Mucosa of stomach (tissue), 1 donor: ENCODE results near the gene AAGAB.
"Not testable (repeated sequence)": the region's sequence is repeated elsewhere in the genome, so short reads cannot be mapped to it uniquely, and the experiment has no call there.

Source experiments
- H3K27me3 ChIP-seq: one replicate; pipeline ENCODE4 v1.7.0; 2013; ENCODE audit warnings: mild to moderate bottlenecking, low read length; ENCODE audit not compliant: control insufficient read depth, insufficient read depth
- H3K36me3 ChIP-seq: one replicate; pipeline ENCODE4 v1.7.0; 2013; ENCODE audit warnings: low read length; ENCODE audit not compliant: control insufficient read depth, insufficient read depth
- H3K4me1 ChIP-seq: one replicate; pipeline ENCODE4 v1.7.0; 2013; ENCODE audit warnings: mild to moderate bottlenecking, low read length; ENCODE audit not compliant: control insufficient read depth, insufficient read depth
- H3K4me3 ChIP-seq: one replicate; pipeline ENCODE4 v1.7.0; 2013; ENCODE audit warnings: low read length
- H3K9ac ChIP-seq: one replicate; pipeline ENCODE4 v1.7.0; 2013; ENCODE audit warnings: mild to moderate bottlenecking, low read length, moderate library complexity
- H3K9me3 ChIP-seq: one replicate; pipeline ENCODE4 v1.7.0; 2013; ENCODE audit warnings: mild to moderate bottlenecking, low read length, moderate library complexity; ENCODE audit not compliant: control insufficient read depth
- donor health status: Pancreatic carcinoma.

AAGAB gene

DNA sequence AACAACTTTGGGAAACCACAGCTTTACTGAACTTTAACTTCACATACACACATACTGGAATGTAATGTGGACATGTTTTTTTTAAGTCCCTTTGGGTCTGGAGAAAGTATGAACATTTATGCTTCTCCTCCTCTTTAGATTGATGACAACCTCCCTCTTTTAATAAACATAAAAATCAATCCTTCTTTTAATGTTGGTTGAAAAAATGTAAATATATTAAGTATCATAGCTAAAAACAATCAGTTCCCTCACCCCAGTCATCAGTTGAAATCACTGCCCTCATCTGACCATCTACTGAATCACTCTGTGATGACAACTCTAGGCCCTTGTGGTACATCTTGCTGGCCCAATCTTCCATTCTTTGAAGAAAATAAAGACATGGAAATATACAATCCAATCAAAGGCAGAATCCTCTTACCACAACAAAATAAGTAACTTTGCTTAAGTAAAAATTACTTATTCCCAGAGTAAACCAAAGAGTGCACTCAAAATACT lies 6.4 kb downstream of the AAGAB start:
- Histone ChIP-seq H3K4me3 (no peak overlapping the region), H3K4me1 (no peaks in the 10 kb centered on the region), H3K9ac (no peak overlapping the region), H3K9me3 (no peaks in the 10 kb centered on the region), H3K36me3 (peaks cover 4% of the 10 kb centered on the region), H3K27me3 (no peaks in the 10 kb centered on the region)

DNA sequence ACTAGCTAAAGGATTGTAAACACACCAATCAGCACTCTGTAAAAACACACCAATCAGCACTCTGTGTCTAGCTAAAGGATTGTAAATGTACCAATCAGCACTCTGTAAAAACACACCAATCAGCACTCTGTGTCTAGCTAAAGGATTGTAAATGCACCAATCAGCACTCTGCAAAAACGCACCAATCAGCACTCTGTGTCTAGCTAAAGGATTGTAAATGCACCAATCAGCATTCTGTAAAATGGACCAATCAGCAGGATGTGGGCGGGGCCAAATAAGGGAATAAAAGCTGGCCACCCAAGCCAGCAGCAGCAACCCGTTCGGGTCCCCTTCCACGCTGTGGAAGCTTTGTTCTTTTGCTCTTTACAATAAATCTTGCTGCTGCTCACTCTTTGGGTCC lies 7.9 kb downstream of the AAGAB start:
- H3K4me1 ChIP-seq, H3K9ac ChIP-seq, H3K36me3 ChIP-seq, H3K9me3 ChIP-seq, H3K4me3 ChIP-seq, H3K27me3 ChIP-seq: not testable (repeated sequence)

DNA sequence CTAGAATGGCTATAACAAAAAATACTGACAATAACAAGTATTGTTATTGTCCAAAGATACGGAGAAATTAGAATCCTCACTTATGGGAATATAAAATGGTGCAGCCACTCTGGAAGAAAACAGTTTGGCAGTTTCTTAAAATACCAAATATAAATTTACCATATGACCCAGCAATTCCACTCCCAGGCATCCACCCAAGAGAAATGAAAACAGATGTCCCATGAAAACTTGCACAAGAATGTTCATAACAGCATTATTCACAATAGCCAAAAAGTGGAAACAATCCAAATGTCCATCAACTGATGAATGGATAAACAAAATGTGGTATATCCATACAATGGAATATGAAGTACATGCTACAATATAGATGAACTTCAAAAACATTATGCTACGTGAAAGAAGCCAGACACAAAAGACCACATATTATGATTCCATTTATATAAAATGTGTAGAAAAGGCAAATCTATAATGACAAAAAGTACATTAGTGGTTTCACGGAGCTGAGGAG lies 9.4 kb downstream of the AAGAB start:
- Histone ChIP-seq H3K36me3 (no peaks in the 10 kb centered on the region), H3K27me3 (no peaks in the 10 kb centered on the region), H3K9ac (no peak overlapping the region), H3K9me3 (no peaks in the 10 kb centered on the region), H3K4me1 (peaks cover 6% of the 10 kb centered on the region), H3K4me3 (no peak overlapping the region)

DNA sequence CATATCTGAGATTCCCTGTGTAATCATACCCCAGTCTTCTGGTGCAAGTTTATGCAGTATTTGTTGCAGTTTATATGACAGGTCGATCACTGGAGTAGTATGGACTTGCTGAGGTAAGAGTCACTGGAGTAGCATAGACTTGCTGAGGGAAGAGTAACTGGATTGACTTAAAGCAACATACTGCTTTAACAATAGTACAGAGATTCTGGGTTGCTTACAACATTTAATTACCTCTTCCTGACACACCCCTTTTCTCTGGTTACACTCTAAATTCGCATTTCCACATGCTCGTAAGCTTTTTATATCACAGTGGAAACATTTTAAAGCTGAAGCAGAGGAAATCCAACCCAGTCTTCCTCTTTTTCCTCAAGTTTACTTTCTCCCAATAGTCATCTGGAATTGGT lies 11.8 kb downstream of the AAGAB start:
- Histone ChIP-seq H3K4me3 (no peak overlapping the region), H3K36me3 (no peaks in the 10 kb centered on the region), H3K9me3 (no peaks in the 10 kb centered on the region), H3K9ac (no peak overlapping the region), H3K4me1 (peaks cover 6% of the 10 kb centered on the region), H3K27me3 (no peaks in the 10 kb centered on the region)

DNA sequence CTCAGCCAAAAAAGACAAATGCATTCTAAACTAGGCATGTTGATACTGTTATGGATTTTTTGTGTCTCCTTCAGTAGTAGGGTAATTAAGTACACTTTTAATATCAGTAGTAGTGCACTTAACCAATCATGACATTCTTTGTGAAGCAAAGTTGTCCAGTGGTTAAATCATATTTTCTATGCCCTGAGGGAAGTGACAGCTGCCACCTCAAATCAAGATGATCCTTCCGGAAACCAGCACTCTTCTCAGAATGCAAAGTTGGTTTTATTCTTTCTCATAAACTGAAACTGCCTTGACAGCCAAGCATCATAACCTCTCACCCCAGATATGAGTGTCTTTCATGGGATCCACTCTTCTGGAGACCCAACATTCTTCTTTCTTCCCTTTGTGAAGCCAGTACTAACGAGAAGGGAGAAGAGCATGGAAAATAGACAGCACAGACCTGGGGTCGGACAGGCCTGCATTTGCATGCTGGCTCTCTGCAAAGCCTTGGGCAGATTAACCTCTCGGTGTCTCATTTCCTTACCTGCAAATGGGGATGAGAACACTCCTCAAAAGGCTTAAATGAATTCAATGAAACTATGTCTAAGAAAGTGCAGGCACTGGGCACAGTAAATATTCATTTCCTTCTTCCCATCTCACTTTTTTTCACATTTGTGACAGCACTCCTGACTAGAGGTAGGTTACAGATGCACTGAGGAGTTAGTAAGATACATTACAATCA lies 13.2 kb downstream of the AAGAB start:
- H3K4me3 ChIP-seq: no peak overlapping the region
- H3K9me3 ChIP-seq: no peaks in the 10 kb centered on the region
- H3K36me3 ChIP-seq: no peaks in the 10 kb centered on the region
- H3K9ac ChIP-seq: no peak overlapping the region
- no peaks in the 10 kb centered on the region for H3K27me3 ChIP-seq
- peaks cover 6% of the 10 kb centered on the region for H3K4me1 ChIP-seq

DNA sequence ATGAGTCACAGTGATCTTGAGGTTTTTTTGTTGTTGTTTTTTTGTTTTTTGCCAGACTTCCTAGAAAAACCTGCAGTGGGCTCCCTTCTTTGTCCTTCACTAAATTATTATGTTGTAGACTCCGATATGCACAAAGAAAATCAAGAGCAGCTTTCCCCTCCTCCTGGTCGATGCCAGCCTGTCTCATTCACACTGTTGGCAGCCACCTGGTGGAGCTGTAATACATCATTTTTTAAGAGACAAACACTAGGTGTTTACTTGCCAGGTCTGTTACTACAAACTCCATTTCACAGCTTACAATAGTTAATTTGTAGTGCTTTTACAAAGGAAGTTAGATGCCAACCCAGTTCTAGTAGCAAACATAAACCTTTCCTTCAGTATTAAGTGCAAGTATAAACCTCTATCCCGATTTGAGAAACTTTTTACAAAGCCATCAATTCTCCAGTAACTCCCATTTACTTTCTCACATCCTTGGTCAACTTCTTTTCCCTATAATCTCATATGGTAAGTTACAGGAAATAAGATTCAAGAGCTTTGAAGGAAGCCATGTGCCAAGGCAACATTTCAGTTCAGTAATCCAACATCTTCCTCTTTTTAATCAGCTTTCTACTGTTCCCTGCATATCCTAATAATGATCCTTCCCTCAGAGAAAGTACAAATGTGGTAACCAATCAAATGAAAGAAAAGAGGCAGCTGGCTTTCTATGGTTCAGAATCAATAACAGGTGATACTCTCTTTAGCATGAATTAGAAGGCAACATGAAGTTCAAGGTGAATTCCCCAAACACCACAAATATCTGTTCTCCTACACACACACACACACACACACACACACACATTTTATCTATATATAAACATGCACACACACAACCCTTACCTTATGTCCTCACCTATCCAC lies 14.0 kb downstream of the AAGAB start:
- H3K9ac ChIP-seq: no peak overlapping the region
- no peaks in the 10 kb centered on the region for H3K27me3 ChIP-seq
- peaks cover 6% of the 10 kb centered on the region for H3K4me1 ChIP-seq
- no peak overlapping the region for H3K4me3 ChIP-seq
- H3K36me3 ChIP-seq: no peaks in the 10 kb centered on the region
- no peaks in the 10 kb centered on the region for H3K9me3 ChIP-seq

DNA sequence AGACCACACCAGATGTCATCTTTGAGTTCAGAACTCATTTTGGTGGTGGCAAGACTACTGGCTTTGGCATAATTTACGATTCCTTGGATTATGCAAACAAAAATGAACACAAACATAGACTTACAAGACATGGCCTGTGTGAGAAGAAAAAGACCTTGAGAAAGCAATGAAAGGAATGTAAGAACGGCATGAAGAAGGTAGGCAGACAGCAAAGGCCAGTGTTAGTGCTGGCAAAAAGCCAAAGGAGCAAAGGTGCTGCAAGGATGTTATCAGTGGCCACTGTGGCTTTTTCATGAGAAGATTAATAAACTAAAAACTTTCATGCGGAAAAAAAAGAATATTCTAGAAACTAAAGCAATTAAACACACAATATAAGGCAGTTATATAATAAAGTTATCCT lies 21.9 kb downstream of the AAGAB start:
- Histone ChIP-seq H3K36me3 (no peaks in the 10 kb centered on the region), H3K27me3 (no peaks in the 10 kb centered on the region), H3K9me3 (no peaks in the 10 kb centered on the region), H3K9ac (no peak overlapping the region), H3K4me1 (peaks cover 6% of the 10 kb centered on the region), H3K4me3 (no peak overlapping the region)

DNA sequence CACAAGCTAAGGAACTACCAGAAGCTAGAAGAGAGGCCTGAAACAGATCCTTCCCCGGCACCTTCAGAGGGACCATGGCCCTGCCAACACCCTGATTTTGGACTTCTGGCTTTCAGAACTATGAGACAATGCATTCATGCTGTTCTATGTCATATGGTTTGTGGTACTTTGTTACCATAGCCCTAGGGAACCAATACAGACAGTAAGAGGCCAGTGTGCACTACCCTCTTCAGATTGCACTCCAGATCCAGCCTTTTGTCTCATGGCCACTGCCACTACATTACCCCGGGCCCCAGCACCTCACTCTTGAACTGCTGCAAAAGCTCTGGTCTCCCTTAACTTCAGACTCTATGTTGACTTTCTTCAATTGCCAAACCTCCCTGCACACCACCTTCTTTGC lies 24.0 kb downstream of the AAGAB start:
- Histone ChIP-seq H3K4me3 (no peak overlapping the region), H3K4me1 (peaks cover 6% of the 10 kb centered on the region), H3K9me3 (no peaks in the 10 kb centered on the region), H3K27me3 (no peaks in the 10 kb centered on the region), H3K36me3 (no peaks in the 10 kb centered on the region), H3K9ac (no peak overlapping the region)

DNA sequence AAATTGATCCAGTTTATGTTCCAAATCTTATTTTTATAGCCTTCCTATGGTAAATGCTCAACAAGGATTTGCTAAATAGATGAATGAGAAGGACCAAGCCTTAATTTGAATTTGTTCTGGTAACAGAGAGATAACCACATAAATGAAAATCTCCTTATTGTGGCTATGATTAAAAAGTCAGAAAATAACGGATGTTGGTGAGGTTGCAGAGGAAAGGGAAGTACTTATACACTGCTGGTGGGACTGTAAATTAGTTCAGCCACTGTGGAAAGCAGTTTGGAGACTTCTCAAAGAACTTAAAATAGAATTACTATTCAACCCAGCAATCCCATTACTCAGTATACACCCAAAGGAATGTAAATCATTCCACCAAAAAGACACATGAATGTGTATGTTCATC lies 26.2 kb downstream of the AAGAB start:
- H3K9me3 ChIP-seq: no peaks in the 10 kb centered on the region
- no peak overlapping the region for H3K9ac ChIP-seq
- H3K36me3 ChIP-seq: no peaks in the 10 kb centered on the region
- no peaks in the 10 kb centered on the region for H3K27me3 ChIP-seq
- H3K4me1 ChIP-seq: peaks cover 6% of the 10 kb centered on the region
- no peak overlapping the region for H3K4me3 ChIP-seq

DNA sequence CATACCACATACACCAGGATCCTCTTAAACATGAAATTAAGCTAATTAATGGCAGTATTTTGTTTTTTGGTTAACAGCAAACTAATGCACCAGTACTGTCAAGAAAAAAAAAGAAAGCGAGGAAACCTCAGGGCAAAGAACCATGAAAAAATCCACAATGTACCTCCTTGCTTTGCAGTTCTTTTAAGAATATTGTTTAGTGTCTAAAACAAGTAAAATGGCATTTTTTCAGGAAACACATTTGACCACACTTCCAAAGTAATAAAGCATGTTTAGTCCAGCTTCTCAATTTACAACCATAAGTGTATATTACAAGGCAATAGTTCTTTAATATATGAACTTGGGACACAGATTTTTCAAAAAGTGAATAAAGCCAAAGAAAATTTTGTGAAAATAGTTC lies 26.6 kb downstream of the AAGAB start:
- H3K9ac ChIP-seq: no peak overlapping the region
- H3K4me3 ChIP-seq: no peak overlapping the region
- H3K4me1 ChIP-seq: peaks cover 6% of the 10 kb centered on the region
- no peaks in the 10 kb centered on the region for H3K27me3 ChIP-seq
- H3K9me3 ChIP-seq: no peaks in the 10 kb centered on the region
- no peaks in the 10 kb centered on the region for H3K36me3 ChIP-seq

DNA sequence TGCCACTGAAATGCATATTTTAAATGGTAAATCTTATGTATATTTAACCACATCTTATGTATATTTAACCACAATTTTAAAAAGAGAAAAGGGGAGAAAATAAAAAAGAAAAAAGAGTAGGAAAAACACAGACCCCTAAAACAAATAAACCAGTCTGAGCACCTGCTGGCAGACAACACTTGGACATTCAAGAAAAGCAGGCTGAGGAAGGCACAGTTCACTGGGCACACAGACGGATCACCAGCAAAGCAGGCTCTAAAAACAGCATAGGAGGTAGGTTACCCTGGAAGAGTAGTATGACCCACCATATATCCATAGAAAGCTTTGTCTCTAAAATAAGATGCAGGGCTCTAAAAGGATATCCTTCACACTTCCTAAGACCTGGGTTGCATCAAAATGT lies 27.0 kb downstream of the AAGAB start:
- H3K9ac ChIP-seq: no peak overlapping the region
- no peaks in the 10 kb centered on the region for H3K27me3 ChIP-seq
- H3K36me3 ChIP-seq: no peaks in the 10 kb centered on the region
- peaks cover 3% of the 10 kb centered on the region for H3K4me1 ChIP-seq
- no peaks in the 10 kb centered on the region for H3K9me3 ChIP-seq
- H3K4me3 ChIP-seq: no peak overlapping the region

DNA sequence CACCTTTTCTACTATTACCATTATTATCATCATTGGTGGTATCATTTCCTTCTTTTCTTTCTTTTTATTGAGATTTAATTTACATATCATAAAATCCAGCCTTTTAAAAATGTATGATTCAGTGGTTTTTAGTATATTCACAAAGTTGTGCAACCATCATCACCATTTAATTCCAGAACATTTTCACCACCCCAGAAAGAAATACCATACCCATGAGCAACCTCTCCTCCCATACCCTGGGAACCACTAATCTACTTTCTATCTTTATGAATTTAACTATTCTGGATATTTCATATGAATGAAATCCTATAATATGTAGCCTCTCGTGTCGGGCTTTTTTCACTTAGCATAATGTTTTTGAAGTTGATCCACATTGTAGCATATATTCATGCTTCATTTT lies 29.1 kb downstream of the AAGAB start:
- H3K36me3 ChIP-seq: no peaks in the 10 kb centered on the region

More for the DNA sequence above, 29.1 kb downstream of the AAGAB start:
- no peaks in the 10 kb centered on the region for H3K9me3 ChIP-seq
- H3K9ac ChIP-seq: no peak overlapping the region
- no peaks in the 10 kb centered on the region for H3K27me3 ChIP-seq
- H3K4me3 ChIP-seq: no peak overlapping the region
- H3K4me1 ChIP-seq: no peaks in the 10 kb centered on the region
